ENCODE results near the gene TUBGCP6.

TUBGCP6 gene

GRCh38 chr22:50218153-50218995 lies 26.4 kb downstream of the TUBGCP6 start:
- Histone ChIP-seq H3K4me3 (ENCODE audit: low read depth in 1 of 2, low read length in 2 of 2) (no peak overlapping the region), H3K27me3 (ENCODE audit: control insufficient read depth in 1 of 2, insufficient read depth in 2 of 2, low read length in 2 of 2) (no peaks in the 10 kb centered on the region), H3K4me1 (ENCODE audit: control insufficient read depth in 1 of 2, insufficient read depth in 2 of 2, low read length in 2 of 2) (peaks cover 0 to 4% of the 10 kb centered on the region in 2 donors), H3K9ac (ENCODE audit: low read depth in 1 of 2, low read length in 2 of 2) (no peak overlapping the region), H3K36me3 (ENCODE audit: control insufficient read depth in 1 of 2, insufficient read depth in 2 of 2, low read length in 2 of 2) (peaks cover 36 to 89% of the 10 kb centered on the region in 2 donors), H3K27ac (ENCODE audit: low read depth, low read length) (no peak overlapping the region), H3K9me3 (ENCODE audit: control insufficient read depth in 1 of 2, low read length in 2 of 2) (no peaks in the 10 kb centered on the region)

GRCh38 chr22:50217543-50218152 lies 27.2 kb downstream of the TUBGCP6 start:
- Histone ChIP-seq H3K4me3 (ENCODE audit: low read depth in 1 of 2, low read length in 2 of 2) (no peak overlapping the region), H3K9me3 (ENCODE audit: control insufficient read depth in 1 of 2, low read length in 2 of 2) (no peaks in the 10 kb centered on the region), H3K27ac (ENCODE audit: low read depth, low read length) (no peak overlapping the region), H3K9ac (ENCODE audit: low read depth in 1 of 2, low read length in 2 of 2) (no peak overlapping the region), H3K27me3 (ENCODE audit: control insufficient read depth in 1 of 2, insufficient read depth in 2 of 2, low read length in 2 of 2) (no peaks in the 10 kb centered on the region), H3K4me1 (ENCODE audit: control insufficient read depth in 1 of 2, insufficient read depth in 2 of 2, low read length in 2 of 2) (peaks cover 0 to 4% of the 10 kb centered on the region in 2 donors), H3K36me3 (ENCODE audit: control insufficient read depth in 1 of 2, insufficient read depth in 2 of 2, low read length in 2 of 2) (peaks cover 35 to 89% of the 10 kb centered on the region in 2 donors)

- peaks cover 0 to 4% of the 10 kb centered on the region in 2 donors for H3K4me1 ChIP-seq (ENCODE audit: control insufficient read depth in 1 of 2, insufficient read depth in 2 of 2, low read length in 2 of 2)
- H3K36me3 ChIP-seq (ENCODE audit: control insufficient read depth in 1 of 2, insufficient read depth in 2 of 2, low read length in 2 of 2) = peaks cover 37 to 89% of the 10 kb centered on the region in 2 donors
Observed at GRCh38 chr22:50216684-50217520, 27.9 kb downstream of the TUBGCP6 start.

DNA sequence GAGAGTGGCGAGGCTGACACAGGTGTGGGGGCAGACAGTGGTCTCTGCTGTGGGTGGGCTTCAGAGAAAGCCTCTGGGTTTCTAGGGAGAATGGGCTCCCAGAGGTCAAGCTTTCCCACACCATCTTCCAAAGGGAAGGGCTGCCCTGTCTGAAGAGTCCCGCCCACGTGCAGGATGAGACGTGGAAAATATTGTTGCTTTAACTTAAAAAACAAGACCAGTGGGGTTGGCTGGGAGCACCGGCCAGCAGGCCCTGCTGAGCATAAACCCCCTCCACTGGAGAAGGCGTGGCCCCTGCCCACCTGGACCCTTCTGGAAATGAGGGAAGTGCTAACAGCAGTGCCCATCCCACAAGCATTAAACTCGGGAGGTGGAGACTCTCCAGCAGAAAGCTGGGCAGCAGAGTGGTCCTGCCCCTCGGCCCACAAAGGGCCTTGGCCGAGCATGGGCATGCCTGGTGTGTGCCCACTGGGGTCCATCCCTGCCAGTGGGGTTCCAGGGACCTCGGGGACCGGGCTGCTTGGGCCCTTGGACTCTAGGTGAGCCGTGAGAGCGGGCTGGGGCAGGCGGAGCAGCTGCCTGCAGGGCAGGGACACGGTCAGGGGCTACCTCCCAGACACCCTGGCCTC lies 28.7 kb downstream of the TUBGCP6 start:
- peaks cover 0 to 4% of the 10 kb centered on the region in 2 donors for H3K4me1 ChIP-seq (ENCODE audit: control insufficient read depth in 1 of 2, insufficient read depth in 2 of 2, low read length in 2 of 2)
- H3K27me3 ChIP-seq (ENCODE audit: control insufficient read depth in 1 of 2, insufficient read depth in 2 of 2, low read length in 2 of 2) = no peaks in the 10 kb centered on the region
- no peak overlapping the region for H3K27ac ChIP-seq (ENCODE audit: low read depth, low read length)
- H3K9ac ChIP-seq (ENCODE audit: low read depth in 1 of 2, low read length in 2 of 2) = no peak overlapping the region
- no peaks in the 10 kb centered on the region for H3K9me3 ChIP-seq (ENCODE audit: control insufficient read depth in 1 of 2, low read length in 2 of 2)
- peaks cover 32 to 86% of the 10 kb centered on the region in 2 donors for H3K36me3 ChIP-seq (ENCODE audit: control insufficient read depth in 1 of 2, insufficient read depth in 2 of 2, low read length in 2 of 2)
- H3K4me3 ChIP-seq (ENCODE audit: low read depth in 1 of 2, low read length in 2 of 2) = no peak overlapping the region

More at GRCh38 chr22:50216684-50217520, 27.9 kb downstream of the TUBGCP6 start:
- no peak overlapping the region for H3K9ac ChIP-seq (ENCODE audit: low read depth in 1 of 2, low read length in 2 of 2)
- H3K27me3 ChIP-seq (ENCODE audit: control insufficient read depth in 1 of 2, insufficient read depth in 2 of 2, low read length in 2 of 2) = no peaks in the 10 kb centered on the region
- no peak overlapping the region for H3K27ac ChIP-seq (ENCODE audit: low read depth, low read length)
- no peak overlapping the region for H3K4me3 ChIP-seq (ENCODE audit: low read depth in 1 of 2, low read length in 2 of 2)
- H3K9me3 ChIP-seq (ENCODE audit: control insufficient read depth in 1 of 2, low read length in 2 of 2) = no peaks in the 10 kb centered on the region

- no peaks in the 10 kb centered on the region for H3K27me3 ChIP-seq (ENCODE audit: control insufficient read depth in 1 of 2, insufficient read depth in 2 of 2, low read length in 2 of 2)
Observed at GRCh38 chr22:50215297-50216054, 29.3 kb downstream of the TUBGCP6 start.

GRCh38 chr22:50213263-50213662 lies 31.6 kb downstream of the TUBGCP6 start:
- Histone ChIP-seq H3K27ac (ENCODE audit: low read depth, low read length) (no peak overlapping the region), H3K9ac (ENCODE audit: low read depth in 1 of 2, low read length in 2 of 2) (no peak overlapping the region), H3K4me3 (ENCODE audit: low read depth in 1 of 2, low read length in 2 of 2) (no peak overlapping the region), H3K27me3 (ENCODE audit: control insufficient read depth in 1 of 2, insufficient read depth in 2 of 2, low read length in 2 of 2) (no peaks in the 10 kb centered on the region), H3K4me1 (ENCODE audit: control insufficient read depth in 1 of 2, insufficient read depth in 2 of 2, low read length in 2 of 2) (no peaks in the 10 kb centered on the region), H3K36me3 (ENCODE audit: control insufficient read depth in 1 of 2, insufficient read depth in 2 of 2, low read length in 2 of 2) (peaks cover 23 to 86% of the 10 kb centered on the region in 2 donors), H3K9me3 (ENCODE audit: control insufficient read depth in 1 of 2, low read length in 2 of 2) (no peaks in the 10 kb centered on the region)

More at GRCh38 chr22:50215297-50216054, 29.3 kb downstream of the TUBGCP6 start:
- Histone ChIP-seq H3K4me3 (ENCODE audit: low read depth in 1 of 2, low read length in 2 of 2) (no peak overlapping the region), H3K4me1 (ENCODE audit: control insufficient read depth in 1 of 2, insufficient read depth in 2 of 2, low read length in 2 of 2) (peaks cover 0 to 4% of the 10 kb centered on the region in 2 donors), H3K36me3 (ENCODE audit: control insufficient read depth in 1 of 2, insufficient read depth in 2 of 2, low read length in 2 of 2) (peaks cover 34 to 86% of the 10 kb centered on the region in 2 donors), H3K9ac (ENCODE audit: low read depth in 1 of 2, low read length in 2 of 2) (no peak overlapping the region), H3K27ac (ENCODE audit: low read depth, low read length) (no peak overlapping the region), H3K9me3 (ENCODE audit: control insufficient read depth in 1 of 2, low read length in 2 of 2) (no peaks in the 10 kb centered on the region)

- H3K27ac ChIP-seq (ENCODE audit: low read depth, low read length) = no peak overlapping the region
- H3K9ac ChIP-seq (ENCODE audit: low read depth in 1 of 2, low read length in 2 of 2) = no peak overlapping the region
- H3K27me3 ChIP-seq (ENCODE audit: control insufficient read depth in 1 of 2, insufficient read depth in 2 of 2, low read length in 2 of 2) = no peaks in the 10 kb centered on the region
- H3K36me3 ChIP-seq (ENCODE audit: control insufficient read depth in 1 of 2, insufficient read depth in 2 of 2, low read length in 2 of 2) = peaks cover 25 to 83% of the 10 kb centered on the region in 2 donors
- no peaks in the 10 kb centered on the region for H3K9me3 ChIP-seq (ENCODE audit: control insufficient read depth in 1 of 2, low read length in 2 of 2)
- no peaks in the 10 kb centered on the region for H3K4me1 ChIP-seq (ENCODE audit: control insufficient read depth in 1 of 2, insufficient read depth in 2 of 2, low read length in 2 of 2)
- no peak overlapping the region for H3K4me3 ChIP-seq (ENCODE audit: low read depth in 1 of 2, low read length in 2 of 2)
Observed at GRCh38 chr22:50211147-50211546, 33.7 kb downstream of the TUBGCP6 start.

DNA sequence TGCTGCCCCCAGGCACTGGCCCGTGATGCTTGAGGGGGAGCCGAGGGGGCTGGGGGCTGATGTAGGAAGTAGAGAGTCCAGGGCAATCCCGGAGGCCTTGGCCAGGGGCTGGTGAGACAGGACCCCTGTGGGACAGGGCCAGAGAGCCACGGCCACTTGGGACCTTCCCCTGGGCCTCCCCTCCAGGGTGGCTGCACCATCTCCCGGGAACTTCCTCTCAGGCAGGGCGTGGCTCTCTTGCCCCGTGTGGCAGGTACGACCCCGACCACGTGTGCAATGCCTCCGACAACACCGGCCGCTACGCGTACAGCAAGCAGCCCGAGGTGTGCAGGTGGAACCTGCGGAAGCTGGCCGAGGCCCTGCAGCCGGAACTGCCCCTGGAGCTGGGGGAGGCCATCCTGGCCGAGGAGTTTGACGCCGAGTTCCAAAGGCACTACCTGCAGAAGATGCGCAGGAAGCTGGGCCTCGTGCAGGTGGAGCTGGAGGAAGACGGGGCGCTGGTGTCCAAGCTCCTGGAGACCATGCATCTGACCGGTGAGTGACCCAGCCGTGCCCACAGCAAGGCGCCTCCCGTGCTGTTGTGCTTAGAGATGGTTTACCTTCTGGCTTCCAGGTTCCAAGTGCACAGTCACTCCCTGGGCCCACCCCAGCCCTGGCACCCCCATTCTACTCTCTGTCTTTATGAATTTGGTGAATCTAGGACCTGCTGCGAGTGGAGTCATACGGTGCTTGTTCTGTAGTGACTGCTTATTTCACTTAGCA lies 34.3 kb downstream of the TUBGCP6 start:
- Histone ChIP-seq H3K36me3 (ENCODE audit: control insufficient read depth in 1 of 2, insufficient read depth in 2 of 2, low read length in 2 of 2) (peaks cover 25 to 82% of the 10 kb centered on the region in 2 donors), H3K4me3 (ENCODE audit: low read depth in 1 of 2, low read length in 2 of 2) (no peak overlapping the region), H3K9ac (ENCODE audit: low read depth in 1 of 2, low read length in 2 of 2) (no peak overlapping the region), H3K4me1 (ENCODE audit: control insufficient read depth in 1 of 2, insufficient read depth in 2 of 2, low read length in 2 of 2) (no peaks in the 10 kb centered on the region), H3K27me3 (ENCODE audit: control insufficient read depth in 1 of 2, insufficient read depth in 2 of 2, low read length in 2 of 2) (no peaks in the 10 kb centered on the region), H3K27ac (ENCODE audit: low read depth, low read length) (no peak overlapping the region), H3K9me3 (ENCODE audit: control insufficient read depth in 1 of 2, low read length in 2 of 2) (no peaks in the 10 kb centered on the region)

DNA sequence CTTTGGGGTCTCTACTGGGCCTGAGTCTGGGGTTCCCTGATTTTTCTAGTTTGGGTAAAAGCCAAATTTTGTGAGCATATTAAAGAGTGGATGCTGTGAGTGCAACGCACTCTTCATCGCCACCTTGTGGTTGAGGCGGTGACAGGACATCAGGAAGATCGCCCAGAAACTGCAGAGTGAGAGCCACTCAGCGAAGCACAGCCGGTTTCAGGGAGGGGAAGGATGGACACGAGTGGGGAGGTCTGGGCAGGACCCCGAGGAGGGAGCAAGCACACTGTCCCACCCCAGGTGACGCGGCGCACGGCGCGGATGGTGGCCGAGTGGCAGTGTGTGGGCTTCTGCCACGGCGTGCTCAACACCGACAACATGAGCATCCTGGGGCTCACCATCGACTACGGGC lies 34.9 kb downstream of the TUBGCP6 start:
- no peak overlapping the region for H3K27ac ChIP-seq (ENCODE audit: low read depth, low read length)
- H3K9ac ChIP-seq (ENCODE audit: low read depth in 1 of 2, low read length in 2 of 2) = no peak overlapping the region
- H3K36me3 ChIP-seq (ENCODE audit: control insufficient read depth in 1 of 2, insufficient read depth in 2 of 2, low read length in 2 of 2) = peaks cover 21 to 80% of the 10 kb centered on the region in 2 donors
- no peaks in the 10 kb centered on the region for H3K4me1 ChIP-seq (ENCODE audit: control insufficient read depth in 1 of 2, insufficient read depth in 2 of 2, low read length in 2 of 2)
- no peaks in the 10 kb centered on the region for H3K9me3 ChIP-seq (ENCODE audit: control insufficient read depth in 1 of 2, low read length in 2 of 2)
- H3K27me3 ChIP-seq (ENCODE audit: control insufficient read depth in 1 of 2, insufficient read depth in 2 of 2, low read length in 2 of 2) = no peaks in the 10 kb centered on the region
- no peak overlapping the region for H3K4me3 ChIP-seq (ENCODE audit: low read depth in 1 of 2, low read length in 2 of 2)

Measured in duodenal mucosa (tissue), 2 donors.